Ascending aorta (tissue), 2 donors: ENCODE measurements around the gene CCNA2. TPM values are rescaled to one million over a fixed set of nuclear protein-coding genes. Genes with fewer than 3 reads are reported as not detected.

ENCODE experiments used
- DNase-seq, 2 donors: peaks; one replicate each; pipeline ENCODE4 v3.0.0-alpha.2; 2019; ENCODE audit warnings: low spot score in 2 of 2
- H3K27ac ChIP-seq, 2 donors: fragments of 200-600 bp; sonication (generic); one replicate each; pipeline ENCODE4 v1.5.1; 2016 to 2017; ENCODE audit warnings: mild to moderate bottlenecking in 1 of 2
- H3K27me3 ChIP-seq: fragments of 200-600 bp; sonication (generic); one replicate; pipeline ENCODE4 v1.5.1; 2017
- H3K36me3 ChIP-seq, 2 donors: fragments of 200-600 bp; sonication (generic); one replicate each; pipeline ENCODE4 v1.5.1; 2016
- H3K4me1 ChIP-seq, 2 donors: fragments of 200-600 bp; sonication (generic); one replicate each; pipeline ENCODE4 v1.5.1; 2016 to 2017; ENCODE audit warnings: mild to moderate bottlenecking in 1 of 2
- H3K4me3 ChIP-seq, 2 donors: fragments of 200-600 bp; sonication (generic); one replicate each; pipeline ENCODE4 v1.5.1; 2016 to 2017; ENCODE audit warnings: mild to moderate bottlenecking in 1 of 2
- H3K9me3 ChIP-seq, 2 donors: fragments of 200-600 bp; sonication (generic); one replicate each; pipeline ENCODE4 v1.5.1; 2016
- intact Hi-C: fragments of 100-400 bp; cut with DNase I; formaldehyde crosslinking; loops from one replicate; pipeline ENCODE4 v1.15.1; 2023
- total RNA-seq: library from RNA; depleted of rRNA; stranded (reverse); fragments of >200 nt; gene quantifications from one replicate; pipeline ENCODE4 v1.1.0, GENCODE V29; 2016
- TF ChIP-seq, protein P1 (sequence below), 3 experiments: fragments of 200-600 bp in 2 of 3; fragments of 450-650 bp in 1 of 3; sonication (generic) in 2 of 3; IDR thresholded peaks; one replicate each; pipeline ENCODE4 v1.5.1; 2016 to 2019; ENCODE audit warnings: antibody characterized with exemption in 3 of 3, mild to moderate bottlenecking in 1 of 3, moderate library complexity in 1 of 3

Gene CCNA2
- total RNA-seq, 1 donor from 2014 or later, result not detected

DNA sequence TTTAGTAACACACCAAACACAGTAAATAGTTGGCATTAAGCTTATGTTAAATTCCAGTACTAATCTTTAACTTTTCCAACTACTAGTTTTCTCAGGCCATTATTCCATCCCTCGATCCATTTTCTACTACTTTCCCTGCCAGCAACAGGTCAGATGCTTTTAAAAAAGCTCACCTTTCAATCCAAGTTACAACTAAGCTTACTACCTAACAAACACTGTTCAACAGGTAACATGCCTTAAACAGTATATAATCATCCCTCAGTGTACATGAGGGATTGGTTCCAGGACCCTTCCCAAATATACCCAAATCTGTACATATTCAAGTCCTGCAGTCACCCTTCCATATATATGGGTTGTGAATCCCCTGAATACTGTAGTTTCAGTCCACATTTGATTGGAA is 5.5 kb downstream of the CCNA2 start:
- intact Hi-C loops, result no loop called here
- no peaks in the 10 kb centered on the region for H3K27me3 ChIP-seq
- DNase-seq, result no peak
- H3K9me3 ChIP-seq, result no peaks in the 10 kb centered on the region
- H3K4me3 ChIP-seq, result no peak overlapping the region
- no peak overlapping the region for H3K27ac ChIP-seq
- H3K4me1 ChIP-seq, result peaks cover 1 to 2% of the 10 kb centered on the region in 2 donors
- peaks cover 30 to 48% of the 10 kb centered on the region in 2 donors for H3K36me3 ChIP-seq
- TF ChIP-seq, protein P1, sequence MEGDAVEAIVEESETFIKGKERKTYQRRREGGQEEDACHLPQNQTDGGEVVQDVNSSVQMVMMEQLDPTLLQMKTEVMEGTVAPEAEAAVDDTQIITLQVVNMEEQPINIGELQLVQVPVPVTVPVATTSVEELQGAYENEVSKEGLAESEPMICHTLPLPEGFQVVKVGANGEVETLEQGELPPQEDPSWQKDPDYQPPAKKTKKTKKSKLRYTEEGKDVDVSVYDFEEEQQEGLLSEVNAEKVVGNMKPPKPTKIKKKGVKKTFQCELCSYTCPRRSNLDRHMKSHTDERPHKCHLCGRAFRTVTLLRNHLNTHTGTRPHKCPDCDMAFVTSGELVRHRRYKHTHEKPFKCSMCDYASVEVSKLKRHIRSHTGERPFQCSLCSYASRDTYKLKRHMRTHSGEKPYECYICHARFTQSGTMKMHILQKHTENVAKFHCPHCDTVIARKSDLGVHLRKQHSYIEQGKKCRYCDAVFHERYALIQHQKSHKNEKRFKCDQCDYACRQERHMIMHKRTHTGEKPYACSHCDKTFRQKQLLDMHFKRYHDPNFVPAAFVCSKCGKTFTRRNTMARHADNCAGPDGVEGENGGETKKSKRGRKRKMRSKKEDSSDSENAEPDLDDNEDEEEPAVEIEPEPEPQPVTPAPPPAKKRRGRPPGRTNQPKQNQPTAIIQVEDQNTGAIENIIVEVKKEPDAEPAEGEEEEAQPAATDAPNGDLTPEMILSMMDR (IDR thresholded peaks at IDR 0.05), result no peak

DNA sequence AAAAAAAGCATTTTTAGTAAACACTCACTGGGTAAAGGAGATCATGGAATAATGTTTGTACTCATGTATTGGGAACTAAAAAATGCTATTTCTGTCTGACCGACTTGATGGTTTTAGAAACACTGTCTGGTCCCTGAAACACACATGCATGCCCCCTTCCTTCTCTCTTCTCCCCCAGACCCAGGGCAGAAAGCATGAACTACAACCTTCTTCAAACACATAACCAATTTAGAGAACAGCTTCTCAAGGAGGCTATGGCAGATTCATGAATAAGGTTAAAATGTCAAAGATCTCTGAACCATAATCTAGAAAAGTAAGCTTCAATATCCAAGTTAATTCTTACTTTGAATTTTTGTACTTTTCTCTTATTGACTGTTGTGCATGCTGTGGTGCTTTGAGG is 6.0 kb downstream of the CCNA2 start:
- DNase-seq, result no peak
- peaks cover 30 to 53% of the 10 kb centered on the region in 2 donors for H3K36me3 ChIP-seq
- H3K4me1 ChIP-seq, result no peaks in the 10 kb centered on the region
- intact Hi-C loops, result no loop called here
- TF ChIP-seq, protein P1 (IDR thresholded peaks at IDR 0.05), result no peak
- no peak overlapping the region for H3K4me3 ChIP-seq
- no peaks in the 10 kb centered on the region for H3K9me3 ChIP-seq
- H3K27me3 ChIP-seq, result no peaks in the 10 kb centered on the region
- H3K27ac ChIP-seq, result no peak overlapping the region

DNA sequence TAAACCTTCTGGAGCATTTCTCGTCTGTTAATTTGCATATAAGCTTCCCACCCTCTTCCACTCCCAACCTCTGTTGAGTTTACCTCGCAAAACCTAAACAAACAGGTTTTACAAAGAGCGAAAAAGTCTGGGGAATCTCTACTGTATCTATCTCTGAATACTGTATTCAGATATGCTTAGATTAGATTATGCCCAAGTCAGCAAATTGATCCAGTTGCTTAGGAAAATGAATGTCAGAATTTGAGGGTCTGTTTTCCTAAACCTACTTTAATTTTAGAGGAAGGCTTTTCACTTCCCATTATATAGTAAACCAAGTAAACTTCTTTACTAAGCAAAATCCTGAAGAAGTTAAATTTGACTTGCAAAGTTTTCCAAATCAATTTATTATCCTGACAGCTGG is 6.7 kb downstream of the CCNA2 start:
- H3K9me3 ChIP-seq, result no peaks in the 10 kb centered on the region
- no peak overlapping the region for H3K4me3 ChIP-seq
- H3K36me3 ChIP-seq, result peaks cover 34 to 60% of the 10 kb centered on the region in 2 donors
- no peaks in the 10 kb centered on the region for H3K4me1 ChIP-seq
- intact Hi-C loops, result no loop called here
- H3K27ac ChIP-seq, result no peak overlapping the region
- TF ChIP-seq, protein P1 (IDR thresholded peaks at IDR 0.05), result no peak
- no peak for DNase-seq
- no peaks in the 10 kb centered on the region for H3K27me3 ChIP-seq

DNA sequence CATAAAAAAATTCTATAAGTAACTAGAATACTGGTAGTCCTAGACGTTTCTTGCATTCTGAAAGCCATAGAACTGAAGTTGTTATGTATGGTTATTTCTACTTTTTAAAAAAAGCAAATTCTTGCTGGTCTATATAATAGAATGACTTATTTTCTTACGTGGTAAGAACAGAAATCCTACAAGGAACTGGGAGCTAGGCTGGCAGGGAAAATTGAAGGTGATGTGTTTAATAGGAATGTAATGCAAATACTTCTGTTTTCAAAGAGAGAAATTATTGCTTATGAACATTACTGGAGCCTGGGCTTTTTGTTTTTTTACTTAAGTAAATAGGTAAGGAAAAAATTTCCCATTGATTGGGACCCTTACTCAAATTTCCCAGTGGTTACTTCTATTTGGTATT is 8.9 kb downstream of the CCNA2 start:
- Histone ChIP-seq H3K4me1 (no peaks in the 10 kb centered on the region), H3K27ac (no peak overlapping the region), H3K9me3 (no peaks in the 10 kb centered on the region), H3K4me3 (no peak overlapping the region), H3K27me3 (no peaks in the 10 kb centered on the region), H3K36me3 (peaks cover 48 to 82% of the 10 kb centered on the region in 2 donors)
- DNase-seq, result no peak
- intact Hi-C loops, result no loop called here
- TF ChIP-seq, protein P1 (IDR thresholded peaks at IDR 0.05), result no peak

DNA sequence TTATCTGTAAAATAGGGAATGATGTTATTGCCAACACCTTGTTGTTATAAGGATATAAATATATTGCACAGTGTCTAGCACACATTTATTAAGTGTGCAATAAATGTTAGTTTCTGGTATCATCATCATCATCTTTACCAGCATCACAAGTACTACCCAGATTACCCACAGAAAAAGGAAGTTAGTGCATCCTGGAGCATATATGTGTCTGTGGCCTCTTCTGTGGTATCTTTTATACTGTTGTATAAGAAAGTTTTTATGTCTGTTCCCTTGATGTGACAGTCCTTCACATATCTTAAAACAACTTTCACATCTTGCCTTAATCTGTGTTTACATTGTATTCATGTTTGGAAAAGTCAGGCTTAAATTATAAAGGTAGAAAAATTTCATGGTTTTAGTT is 12.6 kb downstream of the CCNA2 start:
- Histone ChIP-seq H3K9me3 (no peaks in the 10 kb centered on the region), H3K4me1 (no peaks in the 10 kb centered on the region), H3K36me3 (peaks cover 52 to 89% of the 10 kb centered on the region in 2 donors), H3K27me3 (no peaks in the 10 kb centered on the region), H3K27ac (no peak overlapping the region), H3K4me3 (no peak overlapping the region)
- intact Hi-C loops, result no loop called here
- DNase-seq, result no peak
- TF ChIP-seq, protein P1 (IDR thresholded peaks at IDR 0.05), result no peak

DNA sequence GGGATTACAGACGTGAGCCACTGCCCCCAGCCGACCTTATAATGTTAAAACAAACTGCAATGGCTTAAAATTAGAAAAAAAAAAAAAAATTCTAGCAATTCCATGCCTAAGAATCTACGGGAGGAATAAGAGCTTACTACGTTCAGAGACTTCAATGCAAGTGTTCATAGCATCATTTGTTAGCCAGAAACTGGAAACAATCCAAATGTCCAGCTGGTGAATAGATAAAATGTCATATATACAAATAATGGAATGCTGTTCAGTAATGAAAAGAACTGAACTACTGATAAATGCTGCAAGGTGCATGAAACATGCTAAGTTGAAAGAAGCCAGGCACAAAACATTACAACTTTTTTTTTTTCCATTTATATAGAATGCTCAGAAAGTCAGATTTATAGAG is 17.3 kb downstream of the CCNA2 start:
- DNase-seq, result no peak
- H3K4me1 ChIP-seq, result peaks cover 0 to 8% of the 10 kb centered on the region in 2 donors
- intact Hi-C loops, result no loop called here
- TF ChIP-seq, protein P1 (IDR thresholded peaks at IDR 0.05), result no peak
- peaks cover 37 to 75% of the 10 kb centered on the region in 2 donors for H3K36me3 ChIP-seq
- H3K9me3 ChIP-seq, result no peaks in the 10 kb centered on the region
- no peak overlapping the region for H3K4me3 ChIP-seq
- no peaks in the 10 kb centered on the region for H3K27me3 ChIP-seq
- H3K27ac ChIP-seq, result no peak overlapping the region
